SK-N-MC (cell line): ENCODE measurements around the gene KANTR.

Experiments
- EZH2 ChIP-seq: fragments of 200-600 bp; sonication (generic); IDR thresholded peaks from one replicate; pipeline ENCODE4 v1.6.1; 2017; ENCODE audit warnings: antibody characterized with exemption
- FOXP2 ChIP-seq: optimal IDR thresholded peaks from 2 replicates; pipeline ENCODE3; 2011; ENCODE audit warnings: mild to moderate bottlenecking, moderate library complexity; ENCODE audit not compliant: insufficient read depth; ENCODE audit errors: extremely low read length, control extremely low read depth

GRCh38 chrX:53056292-53056691 lies 37.6 kb upstream of the KANTR start:
- no peak for TF ChIP-seq EZH2
- no peak for TF ChIP-seq FOXP2
